K562 (cell line): ENCODE data around the gene RUNX1. TPM values are rescaled to one million over a fixed set of nuclear protein-coding genes. Genes with fewer than 3 reads are reported as not detected.

ENCODE experiments used
- BRF1 ChIP-seq: IDR thresholded peaks from 3 replicates; pipeline ENCODE4 v1.6.1; 2011; ENCODE audit warnings: borderline replicate concordance, mild to moderate bottlenecking; ENCODE audit not compliant: insufficient read length; ENCODE audit errors: extremely low read depth
- CC2D1A ChIP-seq: fragments of 450-650 bp; IDR thresholded peaks from 2 replicates; pipeline ENCODE4 v1.6.1; 2017; ENCODE audit warnings: mild to moderate bottlenecking
- CEBPG ChIP-seq, 3 experiments: fragments of 200-800 bp in 1 of 3; sonication (Bioruptor generic) in 1 of 3; sonication (generic) in 1 of 3; formaldehyde crosslinking in 1 of 3; IDR thresholded peaks in 2 of 3; conservative IDR thresholded peaks in 1 of 3; 2 replicates each; pipeline versions ENCODE4 v1.6.1 to v1.8.0; 2016 to 2022; ENCODE audit warnings: missing compliant biosample characterization in 2 of 3, missing genetic modification characterization in 2 of 3, mild to moderate bottlenecking in 1 of 3, missing genetic modification reagents in 1 of 3
- E2F5 ChIP-seq: sonication (generic); formaldehyde crosslinking; IDR thresholded peaks from 2 replicates; pipeline ENCODE4 v1.8.0; 2022; ENCODE audit warnings: mild to moderate bottlenecking, missing genetic modification reagents
- ETV6 ChIP-seq, 3 experiments: fragments of 150-350 bp in 1 of 3; sonication (generic) in 1 of 3; formaldehyde crosslinking in 1 of 3; IDR thresholded peaks; 2 replicates each; pipeline versions ENCODE4 v1.6.1 to v1.8.0; 2014 to 2022; ENCODE audit warnings: borderline replicate concordance in 2 of 3, low read depth in 2 of 3, antibody characterized with exemption in 1 of 3, low read length in 1 of 3, mild to moderate bottlenecking in 1 of 3, missing genetic modification reagents in 1 of 3
- HMBOX1 ChIP-seq: sonication (generic); IDR thresholded peaks from 2 replicates; pipeline ENCODE4 v1.6.1; 2016
- HMGN3 ChIP-seq: IDR thresholded peaks from 2 replicates; pipeline ENCODE4 v1.6.1; 2011; ENCODE audit warnings: borderline replicate concordance, low read depth, mild to moderate bottlenecking, mixed read lengths, low read length; ENCODE audit not compliant: insufficient read length; ENCODE audit errors: extremely low read depth
- ID3 ChIP-seq, 2 experiments: fragments of 250-450 bp in 1 of 2; fragments of 450-650 bp in 1 of 2; sonication (Bioruptor Pico) in 1 of 2; IDR thresholded peaks; 2 replicates each; pipeline versions ENCODE4 v1.6.1 to v1.8.0; 2016 to 2021; ENCODE audit warnings: mild to moderate bottlenecking in 2 of 2, moderate library complexity in 2 of 2, missing compliant biosample characterization in 1 of 2, missing genetic modification characterization in 1 of 2
- NFE2 ChIP-seq: IDR thresholded peaks from 2 replicates; pipeline ENCODE4 v1.6.1; 2014; ENCODE audit warnings: antibody characterized with exemption, low read depth
- OTX1 ChIP-seq: fragments of 450-650 bp; formaldehyde crosslinking; IDR thresholded peaks from 2 replicates; pipeline ENCODE4 v1.4.0; 2022; ENCODE audit warnings: mild to moderate bottlenecking
- PTTG1 ChIP-seq: fragments of 450-650 bp; IDR thresholded peaks from 2 replicates; pipeline ENCODE4 v1.6.1; 2016; ENCODE audit warnings: low read depth, mild to moderate bottlenecking, missing genetic modification characterization, missing compliant biosample characterization
- RAD51 ChIP-seq: fragments of 450-650 bp; IDR thresholded peaks from 2 replicates; pipeline ENCODE4 v1.7.1; 2016; ENCODE audit warnings: low read depth, mild to moderate bottlenecking, borderline replicate concordance
- TAL1 ChIP-seq: fragments of 450-650 bp; IDR thresholded peaks from 2 replicates; pipeline ENCODE4 v1.6.1; 2016; ENCODE audit warnings: mild to moderate bottlenecking
- ZNF121 ChIP-seq: sonication (generic); formaldehyde crosslinking; conservative IDR thresholded peaks from 2 replicates; pipeline ENCODE4 v1.8.0; 2022; ENCODE audit warnings: missing genetic modification reagents
- ZNF518B ChIP-seq: fragments of 250-450 bp; sonication (Bioruptor Pico); IDR thresholded peaks from 2 replicates; pipeline ENCODE4 v1.5.0; 2021; ENCODE audit warnings: mild to moderate bottlenecking, moderate library complexity
- ZNF609 ChIP-seq: sonication (generic); formaldehyde crosslinking; IDR thresholded peaks from 2 replicates; pipeline ENCODE4 v1.8.1; 2023; ENCODE audit warnings: missing genetic modification reagents, mild to moderate bottlenecking, borderline replicate concordance
- polyA plus RNA-seq, 8 experiments: library from polyadenylated mRNA; depleted of rRNA in 4 of 8; stranded (reverse) in 5 of 8; unstranded in 3 of 8; fragments of >200 nt; fragmentation: Nextera tagmentation in 2 of 8; fragmentation: Illumina TruSeq in 1 of 8; extraction: Ambion mirVana in 2 of 8; extraction: Trizol in 1 of 8; gene quantifications; 2 replicates each; pipeline versions ENCODE4 v1.2.1 to v1.2.3, GENCODE V29; 2011 to 2014; ENCODE audit warnings: inconsistent platforms in 1 of 8, missing spikeins in 1 of 8
- total RNA-seq, 7 experiments: library from RNA; depleted of rRNA in 6 of 7; stranded (reverse); fragments of >200 nt in 6 of 7; fragmentation: Illumina TruSeq in 2 of 7; extraction: Trizol in 2 of 7; gene quantifications; 2 replicates each; pipeline versions ENCODE4 v1.2.1 to v1.2.3, GENCODE V29; 2011 to 2021; ENCODE audit warnings: low replicate concordance in 1 of 7

The RUNX1 gene
- total and polyA plus RNA-seq, 9 of the 15 experiments (the other 6 are each of a cell fraction or from before 2014, with no cell fraction given): 2.2 to 68.6 (median 17.8) TPM

- TF ChIP-seq ZNF609 (CRISPR knock-in tag): no peak
- no peak for TF ChIP-seq RAD51
- TF ChIP-seq HMBOX1: peak; percentile 86
- no peak for TF ChIP-seq NFE2
- TF ChIP-seq ID3 (CRISPR knock-in tag; IDR thresholded peaks at IDR 0.05): no peak
- no peak for TF ChIP-seq ID3 (tag; IDR thresholded peaks at IDR 0.05)
- TF ChIP-seq E2F5 (CRISPR knock-in tag): no peak
- TF ChIP-seq CC2D1A: no peak
- no peak for TF ChIP-seq ZNF121 (CRISPR knock-in tag)
- no peak for TF ChIP-seq PTTG1 (tag)
- TF ChIP-seq TAL1: peak; percentile 32; the same call in 1 of the 2 replicates
- TF ChIP-seq BRF1: no peak
- TF ChIP-seq ETV6 (IDR thresholded peaks at IDR 0.05; ENCODE audit: borderline replicate concordance in 1 of 2, low read depth in 2 of 2, low read length in 1 of 2): no peak
- no peak for TF ChIP-seq ETV6 (CRISPR knock-in tag; IDR thresholded peaks at IDR 0.05; ENCODE audit: borderline replicate concordance)
- no peak for TF ChIP-seq CEBPG (CRISPR knock-in tag; IDR thresholded peaks at IDR 0.05)
- TF ChIP-seq CEBPG (tag; conservative IDR thresholded peaks at IDR 0.05 in 1 of 2, IDR thresholded peaks at IDR 0.05 in 1 of 2): no peak
- TF ChIP-seq HMGN3: no peak
- TF ChIP-seq OTX1 (CRISPR knock-in tag): no peak
- no peak for TF ChIP-seq ZNF518B (CRISPR knock-in tag)
Measured at GRCh38 chr21:34897828-34898227, 151.3 kb downstream of the RUNX1 start (continued).
